Measurements from ENCODE around the gene ARNT2.

DNA sequence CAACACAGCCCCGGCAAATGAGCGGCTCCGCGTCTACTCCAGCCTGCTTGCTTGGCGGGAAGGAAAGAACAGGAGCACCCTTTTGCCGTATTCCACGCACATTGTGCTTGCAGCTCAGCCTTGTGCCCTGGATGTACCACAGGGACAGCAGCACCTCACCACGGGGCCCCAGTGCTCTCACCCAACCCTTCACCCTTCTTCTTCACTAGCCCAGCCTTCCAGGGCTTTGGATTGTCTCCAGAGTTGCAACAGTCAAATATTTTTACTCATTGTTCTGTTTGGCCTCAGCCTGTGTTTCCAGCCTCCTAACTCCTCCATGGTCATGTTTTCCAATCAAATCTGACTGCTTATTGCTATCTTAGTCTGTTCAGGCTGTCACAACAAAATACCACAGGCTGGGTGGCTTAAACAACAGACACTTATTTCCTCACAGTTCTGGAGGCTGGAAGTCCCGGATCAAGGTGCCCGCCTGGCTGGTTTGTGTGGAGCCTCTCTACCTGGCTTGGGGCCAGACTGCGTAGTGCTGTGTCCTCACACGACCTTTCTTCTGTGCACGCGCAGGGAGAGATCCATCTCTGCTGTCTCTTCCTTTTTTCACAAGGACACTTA, 211.7 kb downstream of the ARNT2 start:
- TF ChIP-seq CREB1 (IDR thresholded peaks at IDR 0.05; ENCODE audit: low read depth) (no peak), JUNB (IDR thresholded peaks at IDR 0.05) (no peak), EZH2 (IDR thresholded peaks at IDR 0.05; ENCODE audit: borderline replicate concordance, control insufficient read depth, low read depth, low read length) (no peak), MYC (IDR thresholded peaks at IDR 0.05; ENCODE audit: insufficient read depth, insufficient read length, insufficient replicate concordance, low read length, severe bottlenecking) (no peak), POU2F2 (IDR thresholded peaks at IDR 0.05; ENCODE audit: borderline replicate concordance, low read depth, low read length) (no peak), POLR2AphosphoS5 (IDR thresholded peaks at IDR 0.05; ENCODE audit: low read length) (no peak), SUPT20H (IDR thresholded peaks at IDR 0.05; ENCODE audit: borderline replicate concordance, control insufficient read depth, low read depth, low read length) (no peak), TCF7 (IDR thresholded peaks at IDR 0.05; ENCODE audit: borderline replicate concordance) (no peak), SIX5 (IDR thresholded peaks at IDR 0.05; ENCODE audit: low read depth, low read length, severe bottlenecking) (no peak), RFX5 (IDR thresholded peaks at IDR 0.05; ENCODE audit: low read depth, low read length) (no peak), ESRRA (IDR thresholded peaks at IDR 0.05; ENCODE audit: low read length) (no peak)
- TF ChIP-seq, protein P1, sequence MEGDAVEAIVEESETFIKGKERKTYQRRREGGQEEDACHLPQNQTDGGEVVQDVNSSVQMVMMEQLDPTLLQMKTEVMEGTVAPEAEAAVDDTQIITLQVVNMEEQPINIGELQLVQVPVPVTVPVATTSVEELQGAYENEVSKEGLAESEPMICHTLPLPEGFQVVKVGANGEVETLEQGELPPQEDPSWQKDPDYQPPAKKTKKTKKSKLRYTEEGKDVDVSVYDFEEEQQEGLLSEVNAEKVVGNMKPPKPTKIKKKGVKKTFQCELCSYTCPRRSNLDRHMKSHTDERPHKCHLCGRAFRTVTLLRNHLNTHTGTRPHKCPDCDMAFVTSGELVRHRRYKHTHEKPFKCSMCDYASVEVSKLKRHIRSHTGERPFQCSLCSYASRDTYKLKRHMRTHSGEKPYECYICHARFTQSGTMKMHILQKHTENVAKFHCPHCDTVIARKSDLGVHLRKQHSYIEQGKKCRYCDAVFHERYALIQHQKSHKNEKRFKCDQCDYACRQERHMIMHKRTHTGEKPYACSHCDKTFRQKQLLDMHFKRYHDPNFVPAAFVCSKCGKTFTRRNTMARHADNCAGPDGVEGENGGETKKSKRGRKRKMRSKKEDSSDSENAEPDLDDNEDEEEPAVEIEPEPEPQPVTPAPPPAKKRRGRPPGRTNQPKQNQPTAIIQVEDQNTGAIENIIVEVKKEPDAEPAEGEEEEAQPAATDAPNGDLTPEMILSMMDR (IDR thresholded peaks at IDR 0.05 in 2 of 3, conservative IDR thresholded peaks at IDR 0.05 in 1 of 3; ENCODE audit: control insufficient read depth in 2 of 3, extremely low read depth in 1 of 3, insufficient read depth in 1 of 3, low read depth in 3 of 3, low read length in 3 of 3): no peak
- TF ChIP-seq, protein P2, sequence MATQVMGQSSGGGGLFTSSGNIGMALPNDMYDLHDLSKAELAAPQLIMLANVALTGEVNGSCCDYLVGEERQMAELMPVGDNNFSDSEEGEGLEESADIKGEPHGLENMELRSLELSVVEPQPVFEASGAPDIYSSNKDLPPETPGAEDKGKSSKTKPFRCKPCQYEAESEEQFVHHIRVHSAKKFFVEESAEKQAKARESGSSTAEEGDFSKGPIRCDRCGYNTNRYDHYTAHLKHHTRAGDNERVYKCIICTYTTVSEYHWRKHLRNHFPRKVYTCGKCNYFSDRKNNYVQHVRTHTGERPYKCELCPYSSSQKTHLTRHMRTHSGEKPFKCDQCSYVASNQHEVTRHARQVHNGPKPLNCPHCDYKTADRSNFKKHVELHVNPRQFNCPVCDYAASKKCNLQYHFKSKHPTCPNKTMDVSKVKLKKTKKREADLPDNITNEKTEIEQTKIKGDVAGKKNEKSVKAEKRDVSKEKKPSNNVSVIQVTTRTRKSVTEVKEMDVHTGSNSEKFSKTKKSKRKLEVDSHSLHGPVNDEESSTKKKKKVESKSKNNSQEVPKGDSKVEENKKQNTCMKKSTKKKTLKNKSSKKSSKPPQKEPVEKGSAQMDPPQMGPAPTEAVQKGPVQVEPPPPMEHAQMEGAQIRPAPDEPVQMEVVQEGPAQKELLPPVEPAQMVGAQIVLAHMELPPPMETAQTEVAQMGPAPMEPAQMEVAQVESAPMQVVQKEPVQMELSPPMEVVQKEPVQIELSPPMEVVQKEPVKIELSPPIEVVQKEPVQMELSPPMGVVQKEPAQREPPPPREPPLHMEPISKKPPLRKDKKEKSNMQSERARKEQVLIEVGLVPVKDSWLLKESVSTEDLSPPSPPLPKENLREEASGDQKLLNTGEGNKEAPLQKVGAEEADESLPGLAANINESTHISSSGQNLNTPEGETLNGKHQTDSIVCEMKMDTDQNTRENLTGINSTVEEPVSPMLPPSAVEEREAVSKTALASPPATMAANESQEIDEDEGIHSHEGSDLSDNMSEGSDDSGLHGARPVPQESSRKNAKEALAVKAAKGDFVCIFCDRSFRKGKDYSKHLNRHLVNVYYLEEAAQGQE (IDR thresholded peaks at IDR 0.05; ENCODE audit: low read depth, low read length): no peak
- TF ChIP-seq, protein P3, sequence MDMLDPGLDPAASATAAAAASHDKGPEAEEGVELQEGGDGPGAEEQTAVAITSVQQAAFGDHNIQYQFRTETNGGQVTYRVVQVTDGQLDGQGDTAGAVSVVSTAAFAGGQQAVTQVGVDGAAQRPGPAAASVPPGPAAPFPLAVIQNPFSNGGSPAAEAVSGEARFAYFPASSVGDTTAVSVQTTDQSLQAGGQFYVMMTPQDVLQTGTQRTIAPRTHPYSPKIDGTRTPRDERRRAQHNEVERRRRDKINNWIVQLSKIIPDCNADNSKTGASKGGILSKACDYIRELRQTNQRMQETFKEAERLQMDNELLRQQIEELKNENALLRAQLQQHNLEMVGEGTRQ (IDR thresholded peaks at IDR 0.05; ENCODE audit: borderline replicate concordance, low read depth, low read length): no peak

Data from GM12878 (cell line).